Panc1 (cell line): ENCODE results near the gene LAIR2.

ENCODE experiments used
- CTCF ChIP-seq: fragments of 450-650 bp; IDR thresholded peaks from 2 replicates; pipeline ENCODE4 v1.5.1; 2017; ENCODE audit warnings: mild to moderate bottlenecking
- REST ChIP-seq, 2 experiments: IDR thresholded peaks; 2 replicates each; pipeline ENCODE4 v1.6.1; 2011 to 2012; ENCODE audit warnings: low read depth in 2 of 2, control low read depth in 1 of 2, low read length in 1 of 2, mild to moderate bottlenecking in 1 of 2, moderate library complexity in 1 of 2; ENCODE audit not compliant: insufficient read depth in 1 of 2
- SIN3A ChIP-seq: IDR thresholded peaks from 2 replicates; pipeline ENCODE4 v1.6.1; 2012; ENCODE audit warnings: low read depth, mild to moderate bottlenecking, low read length, moderate library complexity, borderline replicate concordance; ENCODE audit not compliant: insufficient read depth
- TCF7L2 ChIP-seq: IDR thresholded peaks from 2 replicates; pipeline ENCODE4 v1.6.1; 2011; ENCODE audit warnings: mild to moderate bottlenecking, low read depth, low read length, inconsistent platforms

- TF ChIP-seq CTCF (no peak), SIN3A (no peak), REST (IDR thresholded peaks at IDR 0.05; ENCODE audit: insufficient read depth in 1 of 2, low read depth in 2 of 2, low read length in 1 of 2) (no peak), TCF7L2 (no peak)
Observed at GRCh38 chr19:54541712-54542111, 39.1 kb downstream of the LAIR2 start.
